Neural cell (in vitro differentiated cells): ENCODE measurements around the gene ALOXE3. TPM values are rescaled to one million over a fixed set of nuclear protein-coding genes. Genes with fewer than 3 reads are reported as not detected.

ENCODE experiments used
- H2AFZ ChIP-seq: fragments of 200-600, 300-800 bp; sonication (generic), shearing (Covaris generic); 2 replicates; pipeline ENCODE4 v1.6.0; 2014; ENCODE audit warnings: low read depth, mild to moderate bottlenecking, antibody characterized with exemption, low read length, moderate library complexity
- H3F3A ChIP-seq: fragments of 200-600 bp; shearing (Covaris generic); 2 replicates; pipeline ENCODE4 v1.6.1; 2016; ENCODE audit warnings: mild to moderate bottlenecking, moderate library complexity, mixed read lengths, antibody characterized with exemption, low read length; ENCODE audit not compliant: insufficient read depth, poor library complexity, severe bottlenecking
- H3K27ac ChIP-seq: fragments of 200-600, 300-800 bp; sonication (generic), shearing (Covaris generic); 2 replicates; pipeline ENCODE4 v1.5.1; 2014; ENCODE audit warnings: mild to moderate bottlenecking, low read length, moderate library complexity
- H3K27me3 ChIP-seq: fragments of 300-800, 200-600 bp; sonication (generic), shearing (Covaris generic); 2 replicates; pipeline ENCODE4 v1.6.0; 2014; ENCODE audit warnings: mild to moderate bottlenecking, low read depth, low read length, moderate library complexity; ENCODE audit not compliant: insufficient read depth
- H3K36me3 ChIP-seq: fragments of 300-800, 200-600 bp; sonication (generic), shearing (Covaris generic); 2 replicates; pipeline ENCODE4 v1.5.1; 2014; ENCODE audit warnings: mild to moderate bottlenecking, antibody characterized with exemption, low read length, moderate library complexity; ENCODE audit not compliant: insufficient read depth
- H3K4me2 ChIP-seq: fragments of 300-800, 200-600 bp; sonication (generic), shearing (Covaris generic); 2 replicates; pipeline ENCODE4 v1.6.0; 2014; ENCODE audit warnings: mild to moderate bottlenecking, low read length
- H3K4me3 ChIP-seq: fragments of 300-800, 200-600 bp; sonication (generic), shearing (Covaris generic); 2 replicates; pipeline ENCODE4 v1.5.1; 2014; ENCODE audit warnings: mild to moderate bottlenecking, low read length, moderate library complexity
- H3K79me2 ChIP-seq: fragments of 200-600 bp; shearing (Covaris generic); replicated peaks from 2 replicates; pipeline ENCODE4 v1.6.0; 2014; ENCODE audit warnings: mild to moderate bottlenecking, low read length, moderate library complexity; ENCODE audit not compliant: insufficient read depth
- H3K9ac ChIP-seq: fragments of 300-800, 200-600 bp; sonication (generic), shearing (Covaris generic); 2 replicates; pipeline ENCODE4 v1.6.1; 2016; ENCODE audit warnings: mild to moderate bottlenecking, low read length, mixed read lengths
- H3K9me2 ChIP-seq: fragments of 200-600 bp; shearing (Covaris generic); 2 replicates; pipeline ENCODE4 v1.6.1; 2016; ENCODE audit warnings: mild to moderate bottlenecking, low read length, mixed read lengths; ENCODE audit not compliant: insufficient read depth
- H3K9me3 ChIP-seq: fragments of 200-600, 300-800 bp; sonication (generic), shearing (Covaris generic); 2 replicates; pipeline ENCODE4 v1.6.1; 2016; ENCODE audit warnings: mild to moderate bottlenecking, mixed run types, low read length, moderate library complexity, mixed read lengths
- H4K20me1 ChIP-seq: fragments of 200-600 bp; shearing (Covaris generic); 2 replicates; pipeline ENCODE4 v1.6.1; 2016; ENCODE audit warnings: mild to moderate bottlenecking, mixed run types; ENCODE audit not compliant: insufficient read depth
- CTCF ChIP-seq: fragments of 450-650 bp; IDR thresholded peaks from 2 replicates; pipeline ENCODE4 v1.5.1; 2014; ENCODE audit warnings: antibody characterized with exemption, mild to moderate bottlenecking, moderate library complexity; ENCODE audit not compliant: poor library complexity, severe bottlenecking
- EP300 ChIP-seq: fragments of 450-650 bp; conservative IDR thresholded peaks from 2 replicates; pipeline ENCODE4 v1.6.1; 2014; ENCODE audit warnings: antibody characterized with exemption, mild to moderate bottlenecking, moderate library complexity; ENCODE audit not compliant: poor library complexity, severe bottlenecking
- EZH2 ChIP-seq: fragments of 200-600, 300-800 bp; shearing (Covaris generic), sonication (generic); IDR thresholded peaks from 2 replicates; pipeline ENCODE4 v1.6.1; 2014; ENCODE audit warnings: antibody characterized with exemption, low read length, borderline replicate concordance, mild to moderate bottlenecking; ENCODE audit not compliant: insufficient read depth, poor library complexity, severe bottlenecking
- MXI1 ChIP-seq: fragments of 450-650 bp; conservative IDR thresholded peaks from 2 replicates; pipeline ENCODE4 v1.6.1; 2014; ENCODE audit warnings: antibody characterized with exemption, mild to moderate bottlenecking; ENCODE audit not compliant: poor library complexity, severe bottlenecking
- POLR2AphosphoS5 ChIP-seq: IDR thresholded peaks from 2 replicates; pipeline ENCODE4 v1.6.1; 2012
- RAD21 ChIP-seq: fragments of 450-650 bp; conservative IDR thresholded peaks from 2 replicates; pipeline ENCODE4 v1.6.1; 2014; ENCODE audit warnings: antibody characterized with exemption, mild to moderate bottlenecking, moderate library complexity
- REST ChIP-seq: IDR thresholded peaks from 2 replicates; pipeline ENCODE4 v1.6.1; 2012; ENCODE audit warnings: borderline replicate concordance
- SMC3 ChIP-seq: fragments of 450-650 bp; conservative IDR thresholded peaks from 2 replicates; pipeline ENCODE4 v1.6.1; 2014; ENCODE audit warnings: antibody characterized with exemption, mild to moderate bottlenecking, moderate library complexity; ENCODE audit not compliant: poor library complexity
- TAF1 ChIP-seq: IDR thresholded peaks from 2 replicates; pipeline ENCODE4 v1.6.1; 2012; ENCODE audit warnings: low read depth
- polyA plus RNA-seq: library from polyadenylated mRNA; depleted of rRNA; stranded (reverse); fragments of >200 nt; gene quantifications from 2 replicates; pipeline ENCODE4 v1.2.3, GENCODE V29; 2014

Gene ALOXE3
- polyA plus RNA-seq, 1 donor from 2014 or later = 0.77 TPM

- Histone ChIP-seq H3K9ac (no peak overlapping the region), H3K36me3 (no peaks in the 10 kb centered on the region)
Measured at GRCh38 chr17:8141741-8142140, 23.4 kb upstream of the ALOXE3 start.

GRCh38 chr17:8141045-8141444 is 22.7 kb upstream of the ALOXE3 start:
- Histone ChIP-seq H3K4me3 (no peak overlapping the region), H3K27ac (no peak overlapping the region), H3K4me2 (no peak overlapping the region), H4K20me1 (no peaks in the 10 kb centered on the region), H3K9me3 (no peaks in the 10 kb centered on the region), H3K79me2 (no peaks in the 10 kb centered on the region), H3K27me3 (no peaks in the 10 kb centered on the region), H3K36me3 (no peaks in the 10 kb centered on the region), H2AFZ (no peak overlapping the region), H3F3A (peaks cover 21% of the 10 kb centered on the region), H3K9ac (no peak overlapping the region), H3K9me2 (no peaks in the 10 kb centered on the region)
- TF ChIP-seq RAD21 (no peak), EZH2 (no peak), TAF1 (no peak), POLR2AphosphoS5 (no peak), EP300 (no peak), CTCF (no peak), REST (no peak)

More at GRCh38 chr17:8141741-8142140, 23.4 kb upstream of the ALOXE3 start:
- no peak overlapping the region for H3K4me2 ChIP-seq
- H3K9me3 ChIP-seq = no peaks in the 10 kb centered on the region
- no peaks in the 10 kb centered on the region for H4K20me1 ChIP-seq
- H3K27ac ChIP-seq = no peak overlapping the region
- H3K79me2 ChIP-seq = no peaks in the 10 kb centered on the region
- no peak overlapping the region for H2AFZ ChIP-seq
- no peak for TF ChIP-seq REST
- no peak for TF ChIP-seq RAD21
- no peak for TF ChIP-seq EP300
- no peak for TF ChIP-seq SMC3
- no peak for TF ChIP-seq CTCF
- no peak for TF ChIP-seq MXI1
- no peak for TF ChIP-seq EZH2
- no peak for TF ChIP-seq TAF1
- TF ChIP-seq POLR2AphosphoS5 = no peak
- H3F3A ChIP-seq = peaks cover 21% of the 10 kb centered on the region
- no peaks in the 10 kb centered on the region for H3K9me2 ChIP-seq
- H3K4me3 ChIP-seq = no peak overlapping the region
- no peaks in the 10 kb centered on the region for H3K27me3 ChIP-seq
